ENCODE data around the gene MTG1.

The MTG1 gene

GRCh38 chr10:133391761-133392518 lies 2.0 kb upstream of the MTG1 start:
- Histone ChIP-seq H3K27me3 (replicated peaks in 2 of 5; ENCODE audit: control insufficient read depth in 4 of 5, insufficient read depth in 5 of 5, low read length in 4 of 5) (no peaks in the 10 kb centered on the region), H3K4me3 (ENCODE audit: control insufficient read depth in 1 of 7, extremely low read depth in 1 of 7, insufficient read depth in 4 of 7, low read depth in 2 of 7, low read length in 6 of 7) (no peak overlapping the region), H3K27ac (ENCODE audit: insufficient read depth in 1 of 2, low read depth in 1 of 2, low read length in 2 of 2, poor library complexity in 1 of 2, severe bottlenecking in 2 of 2) (no peak overlapping the region), H3K36me3 (ENCODE audit: control insufficient read depth in 4 of 4, insufficient read depth in 4 of 4, low read length in 3 of 4) (peaks cover 4 to 13% (median 8%) of the 10 kb centered on the region in 4 experiments), H3K4me1 (ENCODE audit: control extremely low read depth in 1 of 4, control insufficient read depth in 4 of 4, insufficient read depth in 4 of 4, low read length in 3 of 4) (peaks cover 7 to 35% (median 31%) of the 10 kb centered on the region in 4 experiments), H3K9me3 (ENCODE audit: control extremely low read depth in 1 of 5, control insufficient read depth in 4 of 5, insufficient read depth in 2 of 5, low read depth in 1 of 5, low read length in 4 of 5) (no peaks in the 10 kb centered on the region)
- POLR2A ChIA-PET = no interaction called here
- CTCF ChIA-PET = interaction anchor here (1.3 to 3.8 kb wide), 4 partner anchors 10 to 63 kb away, joined by 3 to 16 read pairs (median 6); no protein-coding TSS in a partner anchor
- 97% methylated on average over 6 of the region's 12 CpGs for WGBS (ENCODE audit: insufficient coverage)
- DNase-seq = no peak

GRCh38 chr10:133393401-133394063 lies 425 bp upstream of the MTG1 start:
- CTCF ChIA-PET = interaction anchor here (1.3 kb wide), 1 partner anchor 64 kb away, joined by 3 read pairs; no protein-coding TSS in a partner anchor

GRCh38 chr10:133394801-133395221 lies 854 bp downstream of the MTG1 start:
- ChIA-PET POLR2A (no interaction called here), CTCF (no interaction called here)
- Histone ChIP-seq H3K36me3 (ENCODE audit: control insufficient read depth in 4 of 4, insufficient read depth in 4 of 4, low read length in 3 of 4) (peaks cover 7 to 35% (median 25%) of the 10 kb centered on the region in 4 experiments), H3K27ac (ENCODE audit: insufficient read depth in 1 of 2, low read depth in 1 of 2, low read length in 2 of 2, poor library complexity in 1 of 2, severe bottlenecking in 2 of 2) (peak overlapping the region; percentile 54 to 85), H3K27me3 (replicated peaks in 2 of 5; ENCODE audit: control insufficient read depth in 4 of 5, insufficient read depth in 5 of 5, low read length in 4 of 5) (no peaks in the 10 kb centered on the region), H3K4me3 (ENCODE audit: control insufficient read depth in 1 of 7, extremely low read depth in 1 of 7, insufficient read depth in 4 of 7, low read depth in 2 of 7, low read length in 6 of 7) (peak overlapping the region; percentile 71 to 90 (median 86)), H3K9me3 (ENCODE audit: control extremely low read depth in 1 of 5, control insufficient read depth in 4 of 5, insufficient read depth in 2 of 5, low read depth in 1 of 5, low read length in 4 of 5) (no peaks in the 10 kb centered on the region), H3K4me1 (ENCODE audit: control extremely low read depth in 1 of 4, control insufficient read depth in 4 of 4, insufficient read depth in 4 of 4, low read length in 3 of 4) (peaks cover 5 to 23% (median 16%) of the 10 kb centered on the region in 4 experiments)
- 44% methylated on average over 18 of the region's 21 CpGs for WGBS (ENCODE audit: insufficient coverage)
- DNase-seq = no peak

More at GRCh38 chr10:133393401-133394063, 425 bp upstream of the MTG1 start:
- Histone ChIP-seq H3K4me1 (ENCODE audit: control extremely low read depth in 1 of 4, control insufficient read depth in 4 of 4, insufficient read depth in 4 of 4, low read length in 3 of 4) (peaks cover 7 to 34% (median 28%) of the 10 kb centered on the region in 4 experiments), H3K27me3 (replicated peaks in 2 of 5; ENCODE audit: control insufficient read depth in 4 of 5, insufficient read depth in 5 of 5, low read length in 4 of 5) (no peaks in the 10 kb centered on the region), H3K36me3 (ENCODE audit: control insufficient read depth in 4 of 4, insufficient read depth in 4 of 4, low read length in 3 of 4) (peaks cover 7 to 23% (median 14%) of the 10 kb centered on the region in 4 experiments), H3K9me3 (ENCODE audit: control extremely low read depth in 1 of 5, control insufficient read depth in 4 of 5, insufficient read depth in 2 of 5, low read depth in 1 of 5, low read length in 4 of 5) (no peaks in the 10 kb centered on the region), H3K27ac (ENCODE audit: insufficient read depth in 1 of 2, low read depth in 1 of 2, low read length in 2 of 2, poor library complexity in 1 of 2, severe bottlenecking in 2 of 2) (peak overlapping the region in 1 of 2 experiments; percentile 56), H3K4me3 (ENCODE audit: control insufficient read depth in 1 of 7, extremely low read depth in 1 of 7, insufficient read depth in 4 of 7, low read depth in 2 of 7, low read length in 6 of 7) (peak overlapping the region; percentile 71 to 90 (median 86))
- POLR2A ChIA-PET = no interaction called here
- 90% methylated on average over 2 of the region's 27 CpGs for WGBS (ENCODE audit: insufficient coverage)
- no peak for DNase-seq

- Histone ChIP-seq H3K36me3 (ENCODE audit: control insufficient read depth in 4 of 4, insufficient read depth in 4 of 4, low read length in 3 of 4) (peaks cover 7 to 42% (median 31%) of the 10 kb centered on the region in 4 experiments), H3K27ac (ENCODE audit: insufficient read depth in 1 of 2, low read depth in 1 of 2, low read length in 2 of 2, poor library complexity in 1 of 2, severe bottlenecking in 2 of 2) (no peak overlapping the region), H3K4me3 (ENCODE audit: control insufficient read depth in 1 of 7, extremely low read depth in 1 of 7, insufficient read depth in 4 of 7, low read depth in 2 of 7, low read length in 6 of 7) (no peak overlapping the region), H3K4me1 (ENCODE audit: control extremely low read depth in 1 of 4, control insufficient read depth in 4 of 4, insufficient read depth in 4 of 4, low read length in 3 of 4) (peaks cover 5 to 16% (median 10%) of the 10 kb centered on the region in 4 experiments), H3K9me3 (ENCODE audit: control extremely low read depth in 1 of 5, control insufficient read depth in 4 of 5, insufficient read depth in 2 of 5, low read depth in 1 of 5, low read length in 4 of 5) (no peaks in the 10 kb centered on the region), H3K27me3 (replicated peaks in 2 of 5; ENCODE audit: control insufficient read depth in 4 of 5, insufficient read depth in 5 of 5, low read length in 4 of 5) (no peaks in the 10 kb centered on the region)
- ChIA-PET POLR2A (no interaction called here), CTCF (no interaction called here)
- no peak for DNase-seq
- WGBS (ENCODE audit: insufficient coverage) = over 99% methylated on average over 14 of the region's 19 CpGs
These were observed 2.2 kb downstream of the MTG1 start for GRCh38 chr10:133396035-133396624.

GRCh38 chr10:133397938-133398337 lies 4.0 kb downstream of the MTG1 start:
- H3K36me3 ChIP-seq (ENCODE audit: control insufficient read depth in 4 of 4, insufficient read depth in 4 of 4, low read length in 3 of 4) = peaks cover 14 to 58% (median 44%) of the 10 kb centered on the region in 4 experiments
- no peaks in the 10 kb centered on the region for H3K9me3 ChIP-seq (ENCODE audit: control extremely low read depth in 1 of 5, control insufficient read depth in 4 of 5, insufficient read depth in 2 of 5, low read depth in 1 of 5, low read length in 4 of 5)
- POLR2A ChIA-PET = no interaction called here
- no peak for DNase-seq
- H3K4me1 ChIP-seq (ENCODE audit: control extremely low read depth in 1 of 4, control insufficient read depth in 4 of 4, insufficient read depth in 4 of 4, low read length in 3 of 4) = peaks cover 5 to 16% (median 10%) of the 10 kb centered on the region in 4 experiments
- H3K27ac ChIP-seq (ENCODE audit: insufficient read depth in 1 of 2, low read depth in 1 of 2, low read length in 2 of 2, poor library complexity in 1 of 2, severe bottlenecking in 2 of 2) = no peak overlapping the region
- CTCF ChIA-PET = interaction anchor here (1.7 kb wide), 1 partner anchor 68 kb away, joined by 5 read pairs; no protein-coding TSS in a partner anchor
- no peaks in the 10 kb centered on the region for H3K27me3 ChIP-seq (replicated peaks in 2 of 5; ENCODE audit: control insufficient read depth in 4 of 5, insufficient read depth in 5 of 5, low read length in 4 of 5)
- WGBS (ENCODE audit: insufficient coverage) = 98% methylated on average over 4 of the region's 7 CpGs
- H3K4me3 ChIP-seq (ENCODE audit: control insufficient read depth in 1 of 7, extremely low read depth in 1 of 7, insufficient read depth in 4 of 7, low read depth in 2 of 7, low read length in 6 of 7) = no peak overlapping the region

GRCh38 chr10:133399123-133399601 lies 5.2 kb downstream of the MTG1 start:
- no peak overlapping the region for H3K4me3 ChIP-seq (ENCODE audit: control insufficient read depth in 1 of 7, extremely low read depth in 1 of 7, insufficient read depth in 4 of 7, low read depth in 2 of 7, low read length in 6 of 7)
- peaks cover 5 to 11% (median 8%) of the 10 kb centered on the region in 4 experiments for H3K4me1 ChIP-seq (ENCODE audit: control extremely low read depth in 1 of 4, control insufficient read depth in 4 of 4, insufficient read depth in 4 of 4, low read length in 3 of 4)
- ChIA-PET POLR2A (no interaction called here), CTCF (interaction anchor here (1.7 kb wide), 1 partner anchor 69 kb away, joined by 5 read pairs; no protein-coding TSS in a partner anchor)
- peaks cover 17 to 68% (median 51%) of the 10 kb centered on the region in 4 experiments for H3K36me3 ChIP-seq (ENCODE audit: control insufficient read depth in 4 of 4, insufficient read depth in 4 of 4, low read length in 3 of 4)
- H3K27me3 ChIP-seq (replicated peaks in 2 of 5; ENCODE audit: control insufficient read depth in 4 of 5, insufficient read depth in 5 of 5, low read length in 4 of 5) = no peaks in the 10 kb centered on the region
- WGBS (ENCODE audit: insufficient coverage) = 97% methylated on average over 15 of the region's 19 CpGs
- no peak for DNase-seq
- H3K27ac ChIP-seq (ENCODE audit: insufficient read depth in 1 of 2, low read depth in 1 of 2, low read length in 2 of 2, poor library complexity in 1 of 2, severe bottlenecking in 2 of 2) = no peak overlapping the region
- no peaks in the 10 kb centered on the region for H3K9me3 ChIP-seq (ENCODE audit: control extremely low read depth in 1 of 5, control insufficient read depth in 4 of 5, insufficient read depth in 2 of 5, low read depth in 1 of 5, low read length in 4 of 5)

All from common myeloid progenitor, CD34-positive (primary cell).